Mesenteric fat pad (tissue), 1 donor: ENCODE results near the gene MRPS2. TPM values are rescaled to one million over a fixed set of nuclear protein-coding genes. Genes with fewer than 3 reads are reported as not detected.

Source experiments
- DNase-seq: peaks from one replicate; pipeline ENCODE4 v3.0.0-alpha.2; 2020; ENCODE audit warnings: low spot score
- total RNA-seq: library from RNA; stranded (reverse); fragmentation: NEBNext Ultra II Directional; extraction: Animal tissue kit (Norgen Biotek cat#: 25700); gene quantifications from one replicate; pipeline ENCODE4 v1.2.1, GENCODE V29; 2021
- donor health status: DM: yes; HTN: yes; CAD: no.

Gene MRPS2
- total RNA-seq, 1 donor from 2014 or later, result 25.9 TPM

- DNase-seq, result no peak
These were observed 20.2 kb upstream of the MRPS2 start for GRCh38 chr9:135480071-135480939.

GRCh38 chr9:135480940-135481310 is 19.6 kb upstream of the MRPS2 start:
- no peak for DNase-seq

- no peak for DNase-seq
These were observed 18.3 kb upstream of the MRPS2 start for GRCh38 chr9:135482015-135482754.

- DNase-seq, result no peak
These were observed 15.8 kb upstream of the MRPS2 start for GRCh38 chr9:135484460-135485277.

GRCh38 chr9:135485385-135485784 is 15.1 kb upstream of the MRPS2 start:
- no peak for DNase-seq

GRCh38 chr9:135485832-135486231 is 14.7 kb upstream of the MRPS2 start:
- no peak for DNase-seq

GRCh38 chr9:135486267-135487065 is 14.0 kb upstream of the MRPS2 start:
- no peak for DNase-seq

- DNase-seq, result no peak
These were observed 13.0 kb upstream of the MRPS2 start for GRCh38 chr9:135487281-135488012.

GRCh38 chr9:135488013-135488330 is 12.5 kb upstream of the MRPS2 start:
- no peak for DNase-seq

GRCh38 chr9:135488527-135488926 is 12.0 kb upstream of the MRPS2 start:
- no peak for DNase-seq

- DNase-seq, result no peak
These were observed 11.1 kb upstream of the MRPS2 start for GRCh38 chr9:135489188-135489906.

GRCh38 chr9:135490166-135490870 is 10.2 kb upstream of the MRPS2 start:
- DNase-seq, result no peak

GRCh38 chr9:135490980-135491464 is 9.5 kb upstream of the MRPS2 start:
- DNase-seq, result no peak

GRCh38 chr9:135491764-135492163 is 8.7 kb upstream of the MRPS2 start:
- no peak for DNase-seq

- DNase-seq, result no peak
These were observed 7.4 kb upstream of the MRPS2 start for GRCh38 chr9:135492886-135493669.

GRCh38 chr9:135494791-135495559 is 5.5 kb upstream of the MRPS2 start:
- no peak for DNase-seq
